HepG2 (cell line): Measurements from ENCODE around the gene ATRAID. TPM values are rescaled to one million over a fixed set of nuclear protein-coding genes. Genes with fewer than 3 reads are reported as not detected.

Source experiments
- ADNP ChIP-seq: sonication (generic); formaldehyde crosslinking; IDR thresholded peaks from 2 replicates; pipeline ENCODE4 v1.4.0; 2020; ENCODE audit warnings: missing genetic modification reagents
- HOXA9 ChIP-seq: sonication (generic); formaldehyde crosslinking; IDR thresholded peaks from 2 replicates; pipeline ENCODE4 v1.8.1; 2022; ENCODE audit warnings: missing genetic modification reagents, mild to moderate bottlenecking, moderate library complexity, borderline replicate concordance
- JUN ChIP-seq: sonication (generic); formaldehyde crosslinking; IDR thresholded peaks from 2 replicates; pipeline ENCODE4 v1.4.0; 2020; ENCODE audit warnings: mild to moderate bottlenecking, missing genetic modification reagents
- NKX3-1 ChIP-seq: sonication (generic); formaldehyde crosslinking; IDR thresholded peaks from 2 replicates; pipeline ENCODE4 v1.5.0; 2020; ENCODE audit warnings: missing genetic modification reagents
- NR2C2 ChIP-seq: sonication (generic); formaldehyde crosslinking; IDR thresholded peaks from 2 replicates; pipeline ENCODE4 v1.4.0; 2020; ENCODE audit warnings: missing genetic modification reagents, mild to moderate bottlenecking, moderate library complexity, borderline replicate concordance
- SP140L ChIP-seq: sonication (generic); formaldehyde crosslinking; IDR thresholded peaks from 2 replicates; pipeline ENCODE4 v1.4.0; 2020; ENCODE audit warnings: missing genetic modification reagents, borderline replicate concordance
- SRSF1 ChIP-seq: fragments of 200-400 bp; formaldehyde crosslinking; optimal IDR thresholded peaks from 2 replicates; pipeline ENCODE3; 2017; ENCODE audit warnings: mild to moderate bottlenecking, low read depth, low read length, moderate library complexity
- ZBTB26 ChIP-seq: IDR thresholded peaks from 2 replicates; pipeline ENCODE4 v1.6.1; 2016; ENCODE audit warnings: missing compliant biosample characterization, missing genetic modification reagents, borderline replicate concordance
- ZBTB3 ChIP-seq: sonication (generic); formaldehyde crosslinking; IDR thresholded peaks from 2 replicates; pipeline ENCODE4 v1.4.0; 2020; ENCODE audit warnings: low read depth, mild to moderate bottlenecking, moderate library complexity, missing genetic modification reagents, borderline replicate concordance
- ZEB1 ChIP-seq: IDR thresholded peaks from 2 replicates; pipeline ENCODE4 v1.6.1; 2012; ENCODE audit warnings: mild to moderate bottlenecking, low read depth, inconsistent platforms; ENCODE audit not compliant: insufficient replicate concordance
- ZFP62 ChIP-seq: sonication (generic); formaldehyde crosslinking; IDR thresholded peaks from 2 replicates; pipeline ENCODE4 v1.4.0; 2020; ENCODE audit warnings: missing genetic modification reagents
- ZFY ChIP-seq: sonication (generic); formaldehyde crosslinking; IDR thresholded peaks from 2 replicates; pipeline ENCODE4 v1.4.0; 2020; ENCODE audit warnings: missing genetic modification reagents
- ZNF224 ChIP-seq: sonication (generic); formaldehyde crosslinking; IDR thresholded peaks from 2 replicates; pipeline ENCODE4 v1.5.0; 2020; ENCODE audit warnings: mild to moderate bottlenecking, missing genetic modification reagents
- ZNF264 ChIP-seq: sonication (generic); formaldehyde crosslinking; IDR thresholded peaks from 2 replicates; pipeline ENCODE4 v1.4.0; 2020; ENCODE audit warnings: missing genetic modification reagents
- ZNF282 ChIP-seq: fragments of 450-650 bp; IDR thresholded peaks from 2 replicates; pipeline ENCODE4 v1.6.1; 2018; ENCODE audit not compliant: partially characterized antibody
- ZNF431 ChIP-seq: sonication (generic); formaldehyde crosslinking; IDR thresholded peaks from 2 replicates; pipeline ENCODE4 v1.9.0; 2022; ENCODE audit warnings: missing genetic modification reagents, low read depth, mild to moderate bottlenecking, borderline replicate concordance
- ZNF609 ChIP-seq: sonication (generic); formaldehyde crosslinking; IDR thresholded peaks from 2 replicates; pipeline ENCODE4 v1.4.0; 2020; ENCODE audit warnings: mild to moderate bottlenecking, missing genetic modification reagents, borderline replicate concordance
- ZNF776 ChIP-seq: sonication (generic); formaldehyde crosslinking; IDR thresholded peaks from 2 replicates; pipeline ENCODE4 v1.4.0; 2020; ENCODE audit warnings: mild to moderate bottlenecking, missing genetic modification reagents
- ZSCAN29 ChIP-seq: sonication (generic); formaldehyde crosslinking; conservative IDR thresholded peaks from 2 replicates; pipeline ENCODE4 v1.4.0; 2020; ENCODE audit warnings: mild to moderate bottlenecking, missing genetic modification reagents
- polyA plus RNA-seq, 8 experiments: library from polyadenylated mRNA; depleted of rRNA in 3 of 8; stranded (reverse) in 7 of 8; unstranded in 1 of 8; fragments of >200 nt; fragmentation: Illumina TruSeq in 4 of 8; extraction: Trizol in 4 of 8; gene quantifications; 2 replicates each; pipeline versions ENCODE4 v1.2.1 to v1.2.3, GENCODE V29; 2011 to 2016; ENCODE audit warnings: low read depth in 4 of 8, missing spikeins in 1 of 8, mixed read lengths in 1 of 8; ENCODE audit not compliant: insufficient read depth in 1 of 8
- total RNA-seq, 5 experiments: library from RNA; depleted of rRNA; stranded (reverse); fragments of >200 nt; fragmentation: Illumina TruSeq; extraction: Trizol; gene quantifications; 2 replicates each; pipeline ENCODE4 v1.2.3, GENCODE V29; 2016; ENCODE audit warnings: low read depth in 1 of 5
- TF ChIP-seq, protein P1 (sequence below): conservative IDR thresholded peaks from 2 replicates; pipeline ENCODE4 v1.6.1; 2018; ENCODE audit warnings: missing genetic modification reagents

The ATRAID gene
- total and polyA plus RNA-seq, 2 of the 13 experiments (the other 11 are each of a cell fraction or from before 2014, with no cell fraction given): 207 to 382 TPM

DNA sequence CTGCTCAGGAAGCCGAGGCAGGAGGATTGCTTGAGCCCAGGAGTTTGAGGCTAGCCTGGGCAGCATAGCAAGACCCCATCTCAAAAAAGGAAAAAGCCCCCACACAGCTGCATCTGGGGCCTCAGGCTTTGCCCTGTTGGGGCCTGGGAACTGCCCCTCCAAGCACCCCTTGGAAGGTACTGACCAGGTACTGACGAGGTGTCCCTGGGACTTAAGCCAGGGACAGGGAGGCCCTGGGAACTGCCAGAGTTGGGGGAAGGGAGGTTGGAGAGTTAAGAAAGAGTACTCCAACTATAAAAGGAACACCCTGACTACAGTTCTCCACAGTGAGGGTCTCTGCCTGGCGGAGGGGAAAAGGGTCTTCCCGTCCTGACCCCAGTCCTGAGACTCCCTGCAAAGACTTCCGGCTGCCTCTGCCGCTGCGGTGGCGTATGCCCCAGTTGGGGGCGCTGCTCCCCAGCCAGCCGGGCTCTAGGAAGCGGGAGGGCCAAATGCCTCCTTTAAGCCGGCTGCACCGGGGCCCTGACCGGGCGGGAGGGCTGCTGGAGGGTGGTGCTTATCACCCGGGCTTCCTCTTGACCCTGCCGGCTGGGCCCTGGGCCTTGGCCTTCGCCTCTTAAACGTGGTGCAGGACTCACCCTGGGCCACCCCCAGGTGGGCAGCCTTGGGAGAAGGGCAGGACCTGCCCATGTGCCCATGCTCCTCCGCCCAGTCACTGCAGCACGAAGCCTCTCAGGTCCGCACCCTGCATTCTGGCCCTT lies 38.2 kb downstream of the ATRAID start (continued):
- peak; percentile 51; the same call in 1 of the 2 replicates for TF ChIP-seq ZBTB26 (CRISPR knock-in tag)
- no peak for TF ChIP-seq ADNP
- no peak for TF ChIP-seq ZNF609 (CRISPR knock-in tag)
- TF ChIP-seq HOXA9 (CRISPR knock-in tag): no peak
- peak; percentile 44; the same call in 1 of the 2 replicates for TF ChIP-seq ZNF264
- TF ChIP-seq ZNF282: no peak
- TF ChIP-seq ZNF431: no peak
- no peak for TF ChIP-seq SP140L (CRISPR knock-in tag)
- no peak for TF ChIP-seq NKX3-1 (CRISPR knock-in tag)
- TF ChIP-seq ZNF224 (CRISPR knock-in tag): no peak
- no peak for TF ChIP-seq JUN (CRISPR knock-in tag)
- no peak for TF ChIP-seq ZFP62
- peak; percentile 67 for TF ChIP-seq ZFY (CRISPR knock-in tag)
- no peak; the same call in 1 of the 2 replicates for TF ChIP-seq ZNF776 (CRISPR knock-in tag)
- no peak for TF ChIP-seq SRSF1
- peak; percentile 61 for TF ChIP-seq ZEB1
- TF ChIP-seq, protein P1, sequence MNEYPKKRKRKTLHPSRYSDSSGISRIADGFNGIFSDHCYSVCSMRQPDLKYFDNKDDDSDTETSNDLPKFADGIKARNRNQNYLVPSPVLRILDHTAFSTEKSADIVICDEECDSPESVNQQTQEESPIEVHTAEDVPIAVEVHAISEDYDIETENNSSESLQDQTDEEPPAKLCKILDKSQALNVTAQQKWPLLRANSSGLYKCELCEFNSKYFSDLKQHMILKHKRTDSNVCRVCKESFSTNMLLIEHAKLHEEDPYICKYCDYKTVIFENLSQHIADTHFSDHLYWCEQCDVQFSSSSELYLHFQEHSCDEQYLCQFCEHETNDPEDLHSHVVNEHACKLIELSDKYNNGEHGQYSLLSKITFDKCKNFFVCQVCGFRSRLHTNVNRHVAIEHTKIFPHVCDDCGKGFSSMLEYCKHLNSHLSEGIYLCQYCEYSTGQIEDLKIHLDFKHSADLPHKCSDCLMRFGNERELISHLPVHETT (CRISPR knock-in tag): no peak
- TF ChIP-seq ZBTB3 (CRISPR knock-in tag): no peak
- no peak; the same call in 1 of the 2 replicates for TF ChIP-seq NR2C2
- TF ChIP-seq ZSCAN29 (CRISPR knock-in tag): 0 out of 2 replicates have a peak, but pooled peaks have one; percentile 41
